GM12878 (cell line): ENCODE measurements around the gene ARHGEF16. TPM values are rescaled to one million over a fixed set of nuclear protein-coding genes. Genes with fewer than 3 reads are reported as not detected.

Experiments
- ATAC-seq: fragments of 200-7000 bp; cut with Tn5 transposase; 3 replicates; pipeline ENCODE4 v1.9.1; 2020; ENCODE audit warnings: mild to moderate bottlenecking, moderate library complexity
- BruUV-seq: library from RNA; stranded (reverse); fragments of 400-500 nt; replicated peaks from 2 replicates; lab custom pipeline; 2021; lab: Mats Ljungman, UMichigan
- CTCF ChIA-PET: fragments of 300-600 bp; sonication (Branson Sonifier 250); formaldehyde crosslinking; extraction: SDS; loops from one replicate; lab custom pipeline; 2021; ENCODE audit warnings: inconsistent platforms; lab: Yijun Ruan, JAX
- POLR2A ChIA-PET: fragments of 350-600 bp; formaldehyde crosslinking; extraction: SDS; loops from one replicate; lab custom pipeline; 2021; ENCODE audit warnings: inconsistent platforms; lab: Charles Lee
- RAD21 ChIA-PET: fragments of 300-600 bp; sonication (Branson Sonifier 250); formaldehyde crosslinking; loops from one replicate; lab custom pipeline; 2023; ENCODE audit warnings: antibody characterized with exemption; ENCODE audit not compliant: unreplicated experiment; lab: Charles Lee
- SMC1A ChIA-PET: fragments of 300-600 bp; sonication (Branson Sonifier 250); formaldehyde crosslinking; loops from one replicate; lab custom pipeline; 2023; ENCODE audit not compliant: unreplicated experiment, uncharacterized antibody; lab: Charles Lee
- DNase-seq: peaks from one replicate; pipeline ENCODE4 v3.0.0-alpha.2; 2011; ENCODE audit warnings: low read depth, low spot score
- FAIRE-seq: peaks from 3 replicates; lab custom pipeline; 2011; peaks lifted over from hg19 to GRCh38; lab: Jason Lieb, UNC
- H2AFZ ChIP-seq: 2 replicates; pipeline ENCODE4 v1.6.0; 2011; ENCODE audit warnings: low read depth, low read length, control low read depth; ENCODE audit not compliant: control insufficient read depth
- H3K27ac ChIP-seq: 2 replicates; pipeline ENCODE4 v1.5.1; 2011; ENCODE audit warnings: control low read depth; ENCODE audit not compliant: control insufficient read depth, insufficient read depth
- H3K27me3 ChIP-seq, 2 experiments: replicated peaks in 1 of 2; 2 replicates each; pipeline versions ENCODE4 v1.6.0 to v1.6.1; 2011; ENCODE audit warnings: low read length in 1 of 2; ENCODE audit not compliant: control insufficient read depth in 2 of 2, insufficient read depth in 2 of 2
- H3K36me3 ChIP-seq, 2 experiments: 2 replicates each; pipeline ENCODE4 v1.5.1; 2011; ENCODE audit warnings: low read length in 1 of 2; ENCODE audit not compliant: control insufficient read depth in 2 of 2, insufficient read depth in 2 of 2
- H3K4me1 ChIP-seq: 2 replicates; pipeline ENCODE4 v1.6.1; 2011; ENCODE audit warnings: mild to moderate bottlenecking, low read length, moderate library complexity, mixed read lengths; ENCODE audit not compliant: control insufficient read depth, insufficient read depth
- H3K4me2 ChIP-seq: 2 replicates; pipeline ENCODE4 v1.6.0; 2011; ENCODE audit warnings: control low read depth; ENCODE audit not compliant: control insufficient read depth, insufficient read depth
- H3K4me3 ChIP-seq: fragments of 200-600 bp; sonication (generic); 2 replicates; pipeline ENCODE4 v1.5.1; 2016
- H3K79me2 ChIP-seq: 2 replicates; pipeline ENCODE4 v1.6.0; 2011; ENCODE audit warnings: low read length; ENCODE audit not compliant: control insufficient read depth, insufficient read depth
- H3K9ac ChIP-seq: 2 replicates; pipeline ENCODE4 v1.8.0; 2011; ENCODE audit warnings: low read length, control low read depth, mixed read lengths; ENCODE audit not compliant: control insufficient read depth, insufficient read depth
- H3K9me3 ChIP-seq: replicated peaks from 3 replicates; pipeline ENCODE4 v1.5.1; 2011; ENCODE audit warnings: mild to moderate bottlenecking, low read length; ENCODE audit not compliant: control insufficient read depth, insufficient read depth
- H4K20me1 ChIP-seq: 2 replicates; pipeline ENCODE4 v1.6.0; 2011; ENCODE audit not compliant: control insufficient read depth, insufficient read depth
- BCLAF1 ChIP-seq: fragments of 450-650 bp; IDR thresholded peaks from 2 replicates; pipeline ENCODE4 v1.6.1; 2017; ENCODE audit warnings: antibody characterized with exemption, mild to moderate bottlenecking, moderate library complexity
- CEBPZ ChIP-seq: fragments of 150-350 bp; IDR thresholded peaks from 2 replicates; pipeline ENCODE4 v1.6.1; 2016; ENCODE audit warnings: low read depth, low read length
- CTCF ChIP-seq, 3 experiments: IDR thresholded peaks in 2 of 3; conservative IDR thresholded peaks in 1 of 3; 2 replicates each; pipeline ENCODE4 v1.5.1; 2011; ENCODE audit warnings: low read depth in 3 of 3, low read length in 3 of 3, mild to moderate bottlenecking in 3 of 3, control low read depth in 2 of 3, moderate library complexity in 2 of 3, inconsistent platforms in 1 of 3, mixed read lengths in 1 of 3; ENCODE audit not compliant: control insufficient read depth in 2 of 3, insufficient read depth in 1 of 3; ENCODE audit errors: extremely low read depth in 1 of 3
- EP300 ChIP-seq, 2 experiments: fragments of 150-350 bp in 1 of 2; IDR thresholded peaks; 2 replicates each; pipeline ENCODE4 v1.6.1; 2011 to 2012; ENCODE audit warnings: low read depth in 2 of 2, low read length in 2 of 2, borderline replicate concordance in 1 of 2, improper control_type of control experiment in 1 of 2, inconsistent platforms in 1 of 2; ENCODE audit not compliant: control insufficient read depth in 1 of 2
- ESRRA ChIP-seq: IDR thresholded peaks from 2 replicates; pipeline ENCODE4 v1.6.1; 2012; ENCODE audit warnings: mild to moderate bottlenecking, low read length, improper control_type of control experiment
- MYB ChIP-seq: fragments of 150-350 bp; IDR thresholded peaks from 2 replicates; pipeline ENCODE4 v1.6.1; 2014; ENCODE audit warnings: mild to moderate bottlenecking, low read depth, low read length, borderline replicate concordance
- NFYA ChIP-seq: IDR thresholded peaks from 2 replicates; pipeline ENCODE4 v1.6.1; 2011; ENCODE audit warnings: low read depth, mild to moderate bottlenecking, low read length, improper control_type of control experiment, borderline replicate concordance
- SUZ12 ChIP-seq: fragments of 200-600 bp; sonication (generic); IDR thresholded peaks from one replicate; pipeline ENCODE4 v1.6.1; 2018; ENCODE audit warnings: antibody characterized with exemption, mild to moderate bottlenecking; ENCODE audit not compliant: unreplicated experiment
- TBL1XR1 ChIP-seq: IDR thresholded peaks from 2 replicates; pipeline ENCODE4 v1.6.1; 2012; ENCODE audit warnings: low read depth, low read length, improper control_type of control experiment
- ZBTB40 ChIP-seq: fragments of 450-650 bp; IDR thresholded peaks from 2 replicates; pipeline ENCODE4 v1.6.1; 2016; ENCODE audit warnings: mild to moderate bottlenecking, moderate library complexity, borderline replicate concordance
- ZSCAN29 ChIP-seq: fragments of 450-650 bp; IDR thresholded peaks from 2 replicates; pipeline ENCODE4 v1.6.1; 2017; ENCODE audit warnings: mild to moderate bottlenecking, moderate library complexity
- WGBS: methylation state at CpG from one replicate; pipeline ENCODE4 v1.1.6; 2016; ENCODE audit warnings: low lambda C conversion rate; ENCODE audit not compliant: insufficient replicate concordance, insufficient coverage; ENCODE audit errors: missing lambda C conversion rate; 5-methylcytosine and 5-hydroxymethylcytosine counted together
- in situ Hi-C: fragments of 300-500 bp; cut with MboI; formaldehyde crosslinking; loops from 9 replicates; pipeline ENCODE4 v1.14.3; 2018; ENCODE audit warnings: mixed read lengths
- intact Hi-C: fragments of 100-400 bp; cut with micrococcal nuclease; formaldehyde crosslinking; loops from one replicate; pipeline ENCODE4 v1.14.2; 2022; ENCODE audit not compliant: unreplicated experiment
- polyA plus RNA-seq, 11 experiments: library from polyadenylated mRNA; depleted of rRNA in 4 of 11; unstranded in 6 of 11; stranded (reverse) in 5 of 11; fragments of >200 nt; fragmentation: Nextera tagmentation in 4 of 11; fragmentation: Illumina TruSeq in 1 of 11; extraction: Ambion mirVana in 4 of 11; extraction: Trizol in 1 of 11; gene quantifications; 1 replicate in 1 of 11; 2 replicates in 10 of 11; pipeline versions ENCODE4 v1.2.1 to v1.2.3, GENCODE V29; 2011 to 2016; ENCODE audit warnings: inconsistent platforms in 2 of 11, missing spikeins in 2 of 11, low read depth in 1 of 11
- total RNA-seq, 4 experiments: library from RNA; depleted of rRNA in 3 of 4; stranded (reverse); fragments of >200 nt in 3 of 4; fragmentation: Illumina TruSeq in 1 of 4; extraction: Trizol in 1 of 4; gene quantifications; 2 replicates each; pipeline versions ENCODE4 v1.2.1 to v1.2.3, GENCODE V29; 2013 to 2021

The ARHGEF16 gene
- total and polyA plus RNA-seq, 10 of the 15 experiments (the other 5 are each of a cell fraction or from before 2014, with no cell fraction given), result not detected

GRCh38 chr1:3474421-3474820, 20.0 kb downstream of the ARHGEF16 start:
- ChIA-PET SMC1A (no interaction called here), POLR2A (no interaction called here), CTCF (no interaction called here), RAD21 (no interaction called here)
- BruUV-seq, result no TSS peak
- 3% methylated on average over 7 of the region's 10 CpGs for WGBS
- Histone ChIP-seq H3K9ac (no peak overlapping the region), H3K4me3 (no peak overlapping the region), H3K36me3 (no peaks in the 10 kb centered on the region), H4K20me1 (no peaks in the 10 kb centered on the region), H3K4me1 (no peaks in the 10 kb centered on the region), H3K79me2 (no peaks in the 10 kb centered on the region), H2AFZ (no peak overlapping the region), H3K27ac (no peak overlapping the region), H3K9me3 (no peaks in the 10 kb centered on the region), H3K27me3 (no peaks in the 10 kb centered on the region), H3K4me2 (no peak overlapping the region)
- FAIRE-seq (no peak), ATAC-seq (no peak), DNase-seq (no peak)
- intact Hi-C loops, result no loop called here
- in situ Hi-C loops, result no loop called here
- TF ChIP-seq EP300 (IDR thresholded peaks at IDR 0.05; ENCODE audit: borderline replicate concordance in 1 of 2, control insufficient read depth in 1 of 2, low read depth in 2 of 2, low read length in 2 of 2) (no peak), SUZ12 (no peak), CTCF (IDR thresholded peaks at IDR 0.05 in 2 of 3, conservative IDR thresholded peaks at IDR 0.05 in 1 of 3; ENCODE audit: control insufficient read depth in 2 of 3, extremely low read depth in 1 of 3, insufficient read depth in 1 of 3, low read depth in 3 of 3, low read length in 3 of 3) (no peak), CEBPZ (no peak), ESRRA (no peak), ZSCAN29 (no peak), ZBTB40 (no peak), BCLAF1 (no peak), NFYA (no peak), MYB (no peak), TBL1XR1 (no peak)
